ENCODE results near the gene B3GALT6.

DNA sequence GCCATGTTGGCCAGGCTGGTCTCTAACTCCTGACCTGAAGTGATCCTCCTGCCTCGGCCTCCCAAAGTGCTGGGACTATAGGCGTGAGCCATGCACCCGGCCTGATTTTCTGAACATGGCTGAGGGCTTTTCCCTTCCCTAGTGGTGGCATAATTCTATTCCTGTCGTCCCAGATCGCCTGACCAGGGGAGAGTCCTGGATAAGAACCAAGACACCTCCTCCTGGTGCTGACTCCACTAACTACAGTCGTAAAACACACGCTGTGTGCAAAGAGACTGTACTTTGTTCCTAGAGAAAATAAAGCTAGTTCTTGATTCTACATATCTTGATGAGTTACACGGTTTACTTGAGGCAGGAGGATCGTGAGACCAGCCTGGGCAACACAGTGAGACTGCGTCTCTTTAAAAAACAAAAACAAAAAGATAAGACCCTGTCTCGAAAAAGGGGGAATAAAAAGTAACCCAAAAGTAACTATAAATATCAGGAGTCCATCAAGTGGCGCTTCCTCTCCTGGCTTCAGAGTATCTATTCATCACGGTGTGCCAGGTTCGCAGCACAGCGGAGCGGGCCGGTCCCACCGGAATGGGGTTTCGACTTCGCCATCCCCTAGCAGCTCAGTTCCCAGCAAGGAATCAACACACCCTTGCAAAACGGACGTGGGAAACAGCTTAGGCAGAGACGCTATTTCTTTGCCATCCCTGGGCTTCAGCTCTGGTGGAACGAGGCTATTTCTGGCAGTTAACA, 1.2 kb upstream of the B3GALT6 start:
- TF ChIP-seq, protein P1, sequence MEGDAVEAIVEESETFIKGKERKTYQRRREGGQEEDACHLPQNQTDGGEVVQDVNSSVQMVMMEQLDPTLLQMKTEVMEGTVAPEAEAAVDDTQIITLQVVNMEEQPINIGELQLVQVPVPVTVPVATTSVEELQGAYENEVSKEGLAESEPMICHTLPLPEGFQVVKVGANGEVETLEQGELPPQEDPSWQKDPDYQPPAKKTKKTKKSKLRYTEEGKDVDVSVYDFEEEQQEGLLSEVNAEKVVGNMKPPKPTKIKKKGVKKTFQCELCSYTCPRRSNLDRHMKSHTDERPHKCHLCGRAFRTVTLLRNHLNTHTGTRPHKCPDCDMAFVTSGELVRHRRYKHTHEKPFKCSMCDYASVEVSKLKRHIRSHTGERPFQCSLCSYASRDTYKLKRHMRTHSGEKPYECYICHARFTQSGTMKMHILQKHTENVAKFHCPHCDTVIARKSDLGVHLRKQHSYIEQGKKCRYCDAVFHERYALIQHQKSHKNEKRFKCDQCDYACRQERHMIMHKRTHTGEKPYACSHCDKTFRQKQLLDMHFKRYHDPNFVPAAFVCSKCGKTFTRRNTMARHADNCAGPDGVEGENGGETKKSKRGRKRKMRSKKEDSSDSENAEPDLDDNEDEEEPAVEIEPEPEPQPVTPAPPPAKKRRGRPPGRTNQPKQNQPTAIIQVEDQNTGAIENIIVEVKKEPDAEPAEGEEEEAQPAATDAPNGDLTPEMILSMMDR (IDR thresholded peaks at IDR 0.05): peak; percentile 20
- TF ChIP-seq EZH2 (IDR thresholded peaks at IDR 0.05) (no peak), EZH2phosphoT487 (IDR thresholded peaks at IDR 0.05) (no peak)
